ENCODE results near the gene IQCE.
"Not testable (repeated sequence)": the region's sequence is repeated elsewhere in the genome, so short reads cannot be mapped to it uniquely, and the experiment has no call there.

The IQCE gene

GRCh38 chr7:2534214-2534613, 24.6 kb upstream of the IQCE start:
- not testable (repeated sequence) for H3K4me3 ChIP-seq (ENCODE audit: low read depth, low read length)

- not testable (repeated sequence) for H3K4me3 ChIP-seq (ENCODE audit: low read depth, low read length)
Measured at GRCh38 chr7:2535872-2536627, 22.7 kb upstream of the IQCE start.

- TF ChIP-seq CTCF (IDR thresholded peaks at IDR 0.05; ENCODE audit: low read depth, low read length): no peak
- H3K4me3 ChIP-seq (ENCODE audit: low read depth, low read length): no peak overlapping the region
Measured at GRCh38 chr7:2537981-2538851, 20.6 kb upstream of the IQCE start.

- TF ChIP-seq CTCF (IDR thresholded peaks at IDR 0.05; ENCODE audit: low read depth, low read length): no peak
Measured at GRCh38 chr7:2539031-2539911, 19.5 kb upstream of the IQCE start.

GRCh38 chr7:2540133-2540532, 18.6 kb upstream of the IQCE start:
- TF ChIP-seq CTCF (IDR thresholded peaks at IDR 0.05; ENCODE audit: low read depth, low read length): no peak
- no peak overlapping the region for H3K4me3 ChIP-seq (ENCODE audit: low read depth, low read length)

More at GRCh38 chr7:2539031-2539911, 19.5 kb upstream of the IQCE start:
- H3K4me3 ChIP-seq (ENCODE audit: low read depth, low read length): no peak overlapping the region

- H3K4me3 ChIP-seq (ENCODE audit: low read depth, low read length): no peak overlapping the region
Measured at GRCh38 chr7:2540641-2541051, 18.1 kb upstream of the IQCE start.

GRCh38 chr7:2541291-2542010, 17.3 kb upstream of the IQCE start:
- TF ChIP-seq CTCF (IDR thresholded peaks at IDR 0.05; ENCODE audit: low read depth, low read length): no peak
- no peak overlapping the region for H3K4me3 ChIP-seq (ENCODE audit: low read depth, low read length)

More at GRCh38 chr7:2540641-2541051, 18.1 kb upstream of the IQCE start:
- no peak for TF ChIP-seq CTCF (IDR thresholded peaks at IDR 0.05; ENCODE audit: low read depth, low read length)

All from WI38 (cell line).